ENCODE results near the gene DNAJC4. TPM values are rescaled to one million over a fixed set of nuclear protein-coding genes. Genes with fewer than 3 reads are reported as not detected.

The DNAJC4 gene
- total RNA-seq, 4 donors from 2014 or later, result 13.8 to 30.0 (median 18.9) TPM

DNA sequence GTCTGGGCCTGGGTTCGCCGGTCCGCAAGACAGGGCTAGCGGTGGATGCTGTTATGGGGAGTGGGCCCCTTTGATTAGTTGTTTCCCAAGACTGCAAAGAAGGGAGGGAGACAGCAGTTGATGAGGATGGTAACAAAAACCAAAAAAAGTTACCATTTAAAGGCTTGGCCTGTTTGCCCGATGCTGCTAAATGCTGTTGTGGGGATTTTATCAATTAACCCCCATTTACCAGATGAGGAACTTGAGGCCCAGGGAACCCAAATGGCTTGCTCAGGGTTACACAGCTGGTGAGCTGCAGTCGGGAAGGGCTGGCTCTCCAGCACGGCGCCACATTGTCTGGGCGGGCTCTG, 7.7 kb upstream of the DNAJC4 start:
- TF ChIP-seq POLR2A (IDR thresholded peaks at IDR 0.05), result no peak
- TF ChIP-seq, protein P1, sequence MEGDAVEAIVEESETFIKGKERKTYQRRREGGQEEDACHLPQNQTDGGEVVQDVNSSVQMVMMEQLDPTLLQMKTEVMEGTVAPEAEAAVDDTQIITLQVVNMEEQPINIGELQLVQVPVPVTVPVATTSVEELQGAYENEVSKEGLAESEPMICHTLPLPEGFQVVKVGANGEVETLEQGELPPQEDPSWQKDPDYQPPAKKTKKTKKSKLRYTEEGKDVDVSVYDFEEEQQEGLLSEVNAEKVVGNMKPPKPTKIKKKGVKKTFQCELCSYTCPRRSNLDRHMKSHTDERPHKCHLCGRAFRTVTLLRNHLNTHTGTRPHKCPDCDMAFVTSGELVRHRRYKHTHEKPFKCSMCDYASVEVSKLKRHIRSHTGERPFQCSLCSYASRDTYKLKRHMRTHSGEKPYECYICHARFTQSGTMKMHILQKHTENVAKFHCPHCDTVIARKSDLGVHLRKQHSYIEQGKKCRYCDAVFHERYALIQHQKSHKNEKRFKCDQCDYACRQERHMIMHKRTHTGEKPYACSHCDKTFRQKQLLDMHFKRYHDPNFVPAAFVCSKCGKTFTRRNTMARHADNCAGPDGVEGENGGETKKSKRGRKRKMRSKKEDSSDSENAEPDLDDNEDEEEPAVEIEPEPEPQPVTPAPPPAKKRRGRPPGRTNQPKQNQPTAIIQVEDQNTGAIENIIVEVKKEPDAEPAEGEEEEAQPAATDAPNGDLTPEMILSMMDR (IDR thresholded peaks at IDR 0.05 in 4 of 5, conservative IDR thresholded peaks at IDR 0.05 in 1 of 5), result no peak
- H3K36me3 ChIP-seq, result peaks cover 0 to 7% of the 10 kb centered on the region in 2 donors

DNA sequence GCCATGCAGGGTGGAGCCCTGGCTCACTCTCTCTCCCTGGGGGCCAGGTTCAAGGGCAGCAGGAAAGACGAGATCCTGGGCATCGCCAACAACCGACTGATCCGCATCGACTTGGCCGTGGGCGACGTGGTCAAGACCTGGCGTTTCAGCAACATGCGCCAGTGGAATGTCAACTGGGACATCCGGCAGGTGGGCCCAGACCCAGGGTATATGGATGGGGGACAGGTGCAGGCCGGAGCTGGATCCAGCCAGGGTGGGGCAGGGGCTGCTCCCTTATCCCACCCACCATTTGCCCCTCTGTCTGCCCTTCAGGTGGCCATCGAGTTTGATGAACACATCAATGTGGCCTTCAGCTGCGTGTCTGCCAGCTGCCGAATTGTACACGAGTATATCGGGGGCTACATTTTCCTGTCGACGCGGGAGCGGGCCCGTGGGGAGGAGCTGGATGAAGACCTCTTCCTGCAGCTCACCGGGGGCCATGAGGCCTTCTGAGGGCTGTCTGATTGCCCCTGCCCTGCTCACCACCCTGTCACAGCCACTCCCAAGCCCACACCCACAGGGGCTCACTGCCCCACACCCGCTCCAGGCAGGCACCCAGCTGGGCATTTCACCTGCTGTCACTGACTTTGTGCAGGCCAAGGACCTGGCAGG, 7.2 kb upstream of the DNAJC4 start:
- H3K27ac ChIP-seq, result peak overlapping the region in 3 of 4 donors; percentile 62 to 95 (median 81)
- DNase-seq, result peak in 1 of 2 donors; percentile 76
- TF ChIP-seq, protein P1 (IDR thresholded peaks at IDR 0.05 in 4 of 5, conservative IDR thresholded peaks at IDR 0.05 in 1 of 5), result no peak
- TF ChIP-seq POLR2A (IDR thresholded peaks at IDR 0.05), result no peak

More for the DNA sequence above, 7.7 kb upstream of the DNAJC4 start:
- intact Hi-C loops (cut with DNase I; ENCODE audit: low total_unique reads), result no loop called here
- H3K27me3 ChIP-seq, result no peaks in the 10 kb centered on the region
- H3K9me3 ChIP-seq, result no peaks in the 10 kb centered on the region
- DNase-seq, result no peak
- in situ Hi-C loops (cut with MboI; ENCODE audit: low sequenced_read_pairs in 4 of 4), result no loop called here
- no peak for ATAC-seq
- no peak overlapping the region for H3K4me3 ChIP-seq
- peaks cover 26 to 47% of the 10 kb centered on the region in 2 donors for H3K4me1 ChIP-seq
- peak overlapping the region in 3 of 4 donors; percentile 62 to 95 (median 81) for H3K27ac ChIP-seq

DNA sequence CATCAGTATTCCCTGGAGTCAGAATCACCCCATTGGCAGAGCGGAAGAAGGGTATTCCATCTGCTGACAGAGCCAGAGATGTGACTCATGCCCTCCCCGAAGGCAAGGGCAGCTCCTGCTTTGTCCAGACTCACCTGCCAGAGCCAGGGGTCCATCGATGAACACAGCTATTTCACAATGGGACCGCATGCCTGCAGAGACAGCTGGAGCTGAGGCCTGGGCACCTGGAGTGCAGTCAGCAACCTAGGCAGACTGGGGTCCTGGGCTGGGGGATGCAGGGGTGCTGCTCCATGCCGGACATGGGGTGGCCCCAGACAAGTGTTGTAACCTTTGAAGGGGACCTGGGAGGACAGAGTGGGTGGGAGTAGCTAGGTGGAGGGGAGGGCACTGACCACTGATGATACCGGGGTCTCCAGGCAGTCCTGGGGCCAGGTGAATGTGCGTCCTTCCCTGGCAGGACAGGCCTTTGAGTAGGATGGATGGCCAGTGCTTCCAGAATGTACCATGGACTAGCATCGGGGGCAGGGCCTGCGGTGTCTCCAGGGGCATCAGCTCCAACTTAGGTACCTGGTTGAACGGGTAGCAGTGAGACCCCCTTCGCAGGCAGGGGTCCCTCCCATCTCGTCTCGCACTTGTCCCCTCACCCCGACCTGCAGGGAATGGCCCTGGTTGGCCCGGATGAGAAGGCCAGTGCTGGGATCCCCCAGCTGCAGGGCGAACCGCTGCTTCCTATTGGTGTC, 6.0 kb upstream of the DNAJC4 start:
- peak overlapping the region; percentile 95 to 99 (median 96) for H3K27ac ChIP-seq
- TF ChIP-seq POLR2A (IDR thresholded peaks at IDR 0.05), result no peak
- TF ChIP-seq, protein P1 (IDR thresholded peaks at IDR 0.05 in 4 of 5, conservative IDR thresholded peaks at IDR 0.05 in 1 of 5), result no peak
- no peak overlapping the region for H3K4me3 ChIP-seq
- H3K27me3 ChIP-seq, result no peaks in the 10 kb centered on the region
- peaks cover 0 to 7% of the 10 kb centered on the region in 2 donors for H3K36me3 ChIP-seq
- H3K4me1 ChIP-seq, result peaks cover 34 to 53% of the 10 kb centered on the region in 2 donors
- no peaks in the 10 kb centered on the region for H3K9me3 ChIP-seq
- DNase-seq (no peak), ATAC-seq (no peak)
- in situ Hi-C loops (cut with MboI; ENCODE audit: low sequenced_read_pairs in 4 of 4) (no loop called here), intact Hi-C loops (cut with DNase I; ENCODE audit: low total_unique reads) (no loop called here)

More for the DNA sequence above, 7.2 kb upstream of the DNAJC4 start:
- Histone ChIP-seq H3K36me3 (peaks cover 0 to 7% of the 10 kb centered on the region in 2 donors), H3K4me3 (no peak overlapping the region), H3K9me3 (no peaks in the 10 kb centered on the region), H3K27me3 (no peaks in the 10 kb centered on the region), H3K4me1 (peaks cover 31 to 52% of the 10 kb centered on the region in 2 donors)
- intact Hi-C loops (cut with DNase I; ENCODE audit: low total_unique reads) (no loop called here), in situ Hi-C loops (cut with MboI; ENCODE audit: low sequenced_read_pairs in 4 of 4) (no loop called here)
- ATAC-seq, result peak in 1 of 2 donors; percentile 19

DNA sequence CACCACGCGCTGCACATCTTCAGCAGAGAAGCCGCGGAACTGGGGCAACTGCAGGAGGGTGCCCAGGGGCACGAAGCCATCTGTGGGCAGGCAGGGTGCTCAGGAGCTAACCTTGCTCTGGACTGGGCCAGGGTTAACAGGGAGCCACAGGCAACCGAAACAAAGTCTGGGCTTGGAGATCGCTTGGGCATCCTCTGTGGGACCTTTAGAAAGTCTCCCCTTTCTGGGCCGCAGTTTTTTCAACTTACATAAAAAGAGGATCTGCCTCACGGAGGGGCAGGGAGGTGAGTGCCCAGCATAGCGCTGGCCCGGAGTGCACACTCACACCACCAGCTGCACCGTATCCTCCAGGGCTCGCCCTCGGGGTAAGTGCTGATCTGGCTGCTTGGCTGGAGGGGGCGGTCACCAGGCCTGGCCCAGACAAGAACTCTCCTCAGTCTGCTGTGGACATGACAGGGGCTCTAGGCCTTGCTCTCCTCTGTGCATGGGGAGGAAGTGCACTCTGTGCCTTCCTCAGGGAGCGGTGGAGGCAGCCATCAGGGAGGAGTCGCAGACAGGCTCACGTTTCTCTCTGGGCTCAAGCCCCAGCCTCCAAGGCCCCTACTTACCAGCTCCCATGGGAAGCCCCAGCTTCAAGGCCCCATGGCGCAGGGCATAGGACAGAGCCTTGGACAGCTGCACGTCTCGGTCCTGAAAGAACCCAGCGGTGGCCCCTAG, 5.3 kb upstream of the DNAJC4 start:
- intact Hi-C loops (cut with DNase I; ENCODE audit: low total_unique reads), result loop anchor here (5.0 kb wide), 1 partner anchor 58 kb away; the partner anchor contains the start of gene MACROD1
- ATAC-seq (peak; percentile 0 to 5), DNase-seq (no peak)
- H3K27me3 ChIP-seq, result no peaks in the 10 kb centered on the region
- H3K36me3 ChIP-seq, result peaks cover 0 to 5% of the 10 kb centered on the region in 2 donors
- H3K27ac ChIP-seq, result peak overlapping the region; percentile 95 to 99 (median 96)
- peaks cover 41 to 61% of the 10 kb centered on the region in 2 donors for H3K4me1 ChIP-seq
- H3K4me3 ChIP-seq, result peak overlapping the region; percentile 86 to 92 (median 88)
- TF ChIP-seq, protein P1 (IDR thresholded peaks at IDR 0.05 in 4 of 5, conservative IDR thresholded peaks at IDR 0.05 in 1 of 5), result no peak
- no peak for TF ChIP-seq POLR2A (IDR thresholded peaks at IDR 0.05)
- in situ Hi-C loops (cut with MboI; ENCODE audit: low sequenced_read_pairs in 4 of 4), result no loop called here
- H3K9me3 ChIP-seq, result no peaks in the 10 kb centered on the region
